Measurements from ENCODE around the gene SBK1.
"Not testable (repeated sequence)": the region's sequence is repeated elsewhere in the genome, so short reads cannot be mapped to it uniquely, and the experiment has no call there.

SBK1 gene

DNA sequence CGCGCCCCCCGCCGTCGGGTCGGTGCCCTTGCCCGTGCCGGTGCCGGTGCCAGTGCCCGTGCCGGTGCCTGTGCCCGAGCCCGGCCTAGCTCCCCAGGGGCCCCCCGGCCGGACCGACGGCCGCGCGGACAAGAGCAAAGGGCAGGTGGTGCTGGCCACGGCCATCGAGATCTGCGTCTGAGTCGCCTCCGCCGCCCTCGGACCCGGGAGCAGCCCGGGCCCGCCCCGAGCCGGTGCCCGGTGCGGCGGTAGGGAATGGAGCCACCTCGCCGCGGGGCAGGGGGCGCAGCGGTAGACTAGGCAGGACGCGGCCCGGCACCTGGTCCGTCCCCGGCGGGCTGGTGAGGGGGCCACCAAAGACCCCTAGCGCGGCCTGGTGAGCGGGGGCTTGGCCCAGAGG lies 28.4 kb downstream of the SBK1 start:
- Histone ChIP-seq H3K4me3 (ENCODE audit: low read length) (no peak overlapping the region), H3K27me3 (ENCODE audit: insufficient read depth, low read length) (no peaks in the 10 kb centered on the region), H3K36me3 (ENCODE audit: insufficient read depth, low read length) (peaks cover 24% of the 10 kb centered on the region), H3K9me3 (ENCODE audit: insufficient read depth, low read depth, low read length) (no peaks in the 10 kb centered on the region), H3K9ac (ENCODE audit: low read depth, low read length) (no peak overlapping the region), H3K27ac (ENCODE audit: low read depth, low read length) (no peak overlapping the region), H3K4me1 (ENCODE audit: insufficient read depth, low read length) (no peaks in the 10 kb centered on the region)
- WGBS: 96% methylated on average over 49 of the region's 49 CpGs

DNA sequence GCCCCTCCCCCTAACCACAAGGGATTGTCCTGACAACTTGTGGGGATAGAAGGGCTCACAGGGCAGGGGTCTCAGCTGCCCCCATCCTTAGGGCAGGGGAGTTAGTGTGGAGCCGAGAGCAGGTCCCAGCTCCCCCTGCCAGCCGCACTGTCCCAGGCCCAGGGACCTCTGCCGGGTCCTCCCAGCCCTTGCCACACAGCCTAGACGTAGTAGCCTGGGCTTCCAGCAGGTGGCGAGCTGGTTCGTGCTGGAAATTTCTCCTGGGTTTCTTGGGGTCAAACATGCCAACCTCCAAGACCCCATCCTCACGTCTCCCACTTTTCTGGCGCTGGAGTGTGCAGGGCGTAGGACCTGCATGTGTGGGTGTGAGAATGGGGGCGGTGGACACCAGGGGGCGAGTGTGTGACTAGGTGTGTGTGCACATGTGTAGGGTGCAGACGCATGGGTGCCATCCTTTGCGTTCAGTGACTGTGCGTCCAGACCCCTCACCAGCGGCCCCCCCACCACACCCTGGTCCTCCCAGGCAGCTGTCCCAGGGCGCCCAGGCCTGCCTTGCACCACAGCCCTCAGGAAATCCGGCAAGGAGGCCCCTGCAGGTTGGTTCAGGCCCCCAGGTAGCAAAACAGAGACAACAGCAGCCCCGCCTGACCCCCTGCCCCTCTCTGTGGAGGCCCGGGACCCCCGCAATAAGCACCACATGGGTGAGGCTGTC lies 29.5 kb downstream of the SBK1 start:
- H3K9me3 ChIP-seq (ENCODE audit: insufficient read depth, low read depth, low read length): no peaks in the 10 kb centered on the region
- WGBS: 79% methylated on average over 20 of the region's 20 CpGs
- peaks cover 24% of the 10 kb centered on the region for H3K36me3 ChIP-seq (ENCODE audit: insufficient read depth, low read length)
- H3K4me1 ChIP-seq (ENCODE audit: insufficient read depth, low read length): no peaks in the 10 kb centered on the region
- no peak overlapping the region for H3K9ac ChIP-seq (ENCODE audit: low read depth, low read length)
- no peak overlapping the region for H3K27ac ChIP-seq (ENCODE audit: low read depth, low read length)
- H3K4me3 ChIP-seq (ENCODE audit: low read length): no peak overlapping the region
- no peaks in the 10 kb centered on the region for H3K27me3 ChIP-seq (ENCODE audit: insufficient read depth, low read length)

DNA sequence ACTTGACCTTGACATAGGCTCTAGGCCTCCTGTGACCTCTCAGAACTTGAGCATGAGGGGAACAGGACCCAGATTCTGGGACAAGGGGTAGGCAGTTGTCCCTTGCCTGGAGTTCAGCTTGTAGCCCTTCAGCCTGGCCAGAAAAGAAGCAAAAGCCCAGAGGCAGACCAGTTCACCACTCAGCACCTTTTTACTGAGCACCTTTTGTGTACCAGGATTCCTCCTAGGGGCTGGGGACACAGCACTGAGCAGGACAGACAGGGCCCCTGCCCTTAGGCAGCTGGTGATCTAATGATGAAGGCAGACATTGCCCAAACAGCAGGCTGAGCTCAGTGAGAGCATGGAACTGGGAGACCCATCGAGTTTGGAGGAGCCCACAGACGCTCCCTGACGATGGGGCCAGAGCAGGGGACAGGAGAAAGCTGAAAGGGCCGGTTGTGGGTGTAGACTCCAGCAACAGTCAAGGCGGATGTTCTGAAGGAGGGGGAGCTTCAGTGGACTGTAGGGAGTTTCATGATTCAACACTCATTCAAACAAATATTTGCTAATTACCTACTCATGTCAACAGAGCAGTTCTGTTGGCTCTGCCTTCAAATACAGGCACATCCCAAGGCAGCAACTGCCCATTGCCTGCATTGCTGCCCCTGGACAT lies 32.0 kb downstream of the SBK1 start:
- H3K4me3 ChIP-seq (ENCODE audit: low read length): no peak overlapping the region
- H3K4me1 ChIP-seq (ENCODE audit: insufficient read depth, low read length): no peaks in the 10 kb centered on the region
- no peak overlapping the region for H3K27ac ChIP-seq (ENCODE audit: low read depth, low read length)
- H3K9me3 ChIP-seq (ENCODE audit: insufficient read depth, low read depth, low read length): no peaks in the 10 kb centered on the region
- no peaks in the 10 kb centered on the region for H3K27me3 ChIP-seq (ENCODE audit: insufficient read depth, low read length)
- peaks cover 7% of the 10 kb centered on the region for H3K36me3 ChIP-seq (ENCODE audit: insufficient read depth, low read length)
- 87% methylated on average over 5 of the region's 5 CpGs for WGBS
- no peak overlapping the region for H3K9ac ChIP-seq (ENCODE audit: low read depth, low read length)

DNA sequence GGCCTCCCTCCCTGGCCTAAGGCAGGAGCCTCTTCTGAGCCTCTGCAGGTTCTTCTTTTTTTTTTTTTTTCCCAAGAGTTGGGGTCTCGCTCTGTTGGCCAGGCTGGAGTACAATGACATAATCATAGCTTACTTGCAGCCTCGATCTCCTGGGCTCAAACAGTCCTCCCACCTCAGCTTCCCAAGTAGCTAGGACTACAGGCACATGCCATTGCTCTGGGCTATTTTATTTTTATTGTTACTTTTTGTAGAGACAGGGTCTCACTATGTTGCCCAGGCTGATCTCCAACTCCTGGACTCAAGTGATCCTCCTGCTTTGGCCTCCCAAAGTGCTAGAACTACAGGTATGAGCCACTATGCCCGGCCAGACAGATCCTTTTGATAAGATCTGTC lies 32.6 kb downstream of the SBK1 start:
- H3K4me1 ChIP-seq (ENCODE audit: insufficient read depth, low read length): no peaks in the 10 kb centered on the region
- H3K9me3 ChIP-seq (ENCODE audit: insufficient read depth, low read depth, low read length): no peaks in the 10 kb centered on the region
- H3K27me3 ChIP-seq (ENCODE audit: insufficient read depth, low read length): no peaks in the 10 kb centered on the region
- 88% methylated on average over 3 of the region's 3 CpGs for WGBS
- H3K36me3 ChIP-seq (ENCODE audit: insufficient read depth, low read length): 0 out of 2 replicates have a peak, but pooled peaks cover 2% of the 10 kb centered on the region
- H3K9ac ChIP-seq (ENCODE audit: low read depth, low read length): no peak overlapping the region
- H3K27ac ChIP-seq (ENCODE audit: low read depth, low read length): no peak overlapping the region
- no peak overlapping the region for H3K4me3 ChIP-seq (ENCODE audit: low read length)

DNA sequence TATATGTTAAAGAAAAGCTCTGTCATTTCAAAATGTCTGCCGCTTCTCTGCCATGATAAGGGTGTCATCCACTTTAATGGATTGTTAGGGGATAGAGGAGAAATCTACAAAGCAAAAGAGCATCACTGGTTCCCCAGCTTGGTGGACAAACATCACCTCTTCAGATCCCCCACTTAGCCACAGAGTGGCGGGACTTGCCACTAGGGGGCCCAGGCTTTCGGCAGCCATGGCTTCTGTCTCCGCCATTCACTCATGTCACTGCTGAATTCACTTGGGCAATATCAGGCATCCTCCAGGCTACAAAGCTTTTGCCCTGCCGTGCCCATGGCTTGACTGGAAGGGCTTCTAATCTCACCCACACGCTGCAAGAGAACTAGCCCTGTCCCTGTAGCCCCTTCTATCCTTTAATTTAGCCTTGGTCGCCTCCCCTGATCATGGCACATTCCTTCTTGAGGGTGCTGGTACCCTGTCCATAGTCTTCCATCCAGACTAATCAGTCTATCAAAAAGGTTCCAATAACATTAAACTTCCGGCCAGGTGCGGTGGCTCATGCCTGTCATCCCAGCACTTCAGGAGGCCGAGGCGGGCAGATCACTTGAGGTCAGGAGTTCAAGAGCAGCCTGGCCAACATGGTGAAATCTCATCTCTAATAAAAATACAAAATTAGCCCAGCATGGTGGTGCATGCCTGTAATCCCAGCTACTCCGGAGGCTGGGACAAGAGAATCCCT lies 34.7 kb downstream of the SBK1 start:
- Histone ChIP-seq H3K9ac (ENCODE audit: low read depth, low read length) (no peak overlapping the region), H3K9me3 (ENCODE audit: insufficient read depth, low read depth, low read length) (no peaks in the 10 kb centered on the region), H3K4me1 (ENCODE audit: insufficient read depth, low read length) (no peaks in the 10 kb centered on the region), H3K36me3 (ENCODE audit: insufficient read depth, low read length) (no peaks in the 10 kb centered on the region), H3K27me3 (ENCODE audit: insufficient read depth, low read length) (no peaks in the 10 kb centered on the region), H3K4me3 (ENCODE audit: low read length) (no peak overlapping the region), H3K27ac (ENCODE audit: low read depth, low read length) (no peak overlapping the region)
- 60% methylated on average over 12 of the region's 12 CpGs for WGBS

DNA sequence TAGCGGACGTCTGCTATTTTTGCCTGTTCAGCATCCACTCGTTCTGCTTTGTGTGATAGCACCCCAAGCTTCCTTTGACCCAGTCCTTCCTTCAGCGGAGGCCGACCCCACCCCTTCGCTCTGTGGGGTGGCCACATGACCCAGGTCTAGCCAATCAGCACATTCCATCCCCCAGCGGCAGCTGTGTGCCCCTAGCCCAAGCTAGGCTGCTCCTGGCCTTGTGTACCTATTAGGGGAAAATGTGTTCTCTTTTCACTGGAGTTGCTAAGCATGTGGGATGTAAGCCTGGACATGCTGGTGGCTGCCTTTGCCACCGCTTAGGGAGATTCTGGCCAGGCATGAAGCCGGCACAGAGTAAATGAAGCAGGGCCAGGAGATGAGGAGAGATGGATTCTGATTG lies 37.9 kb downstream of the SBK1 start:
- H3K4me1 ChIP-seq (ENCODE audit: insufficient read depth, low read length); H3K27me3 ChIP-seq (ENCODE audit: insufficient read depth, low read length); H3K27ac ChIP-seq (ENCODE audit: low read depth, low read length); H3K36me3 ChIP-seq (ENCODE audit: insufficient read depth, low read length); H3K4me3 ChIP-seq (ENCODE audit: low read length); H3K9me3 ChIP-seq (ENCODE audit: insufficient read depth, low read depth, low read length); H3K9ac ChIP-seq (ENCODE audit: low read depth, low read length): not testable (repeated sequence)
- WGBS: 38% methylated on average over 5 of the region's 9 CpGs

DNA sequence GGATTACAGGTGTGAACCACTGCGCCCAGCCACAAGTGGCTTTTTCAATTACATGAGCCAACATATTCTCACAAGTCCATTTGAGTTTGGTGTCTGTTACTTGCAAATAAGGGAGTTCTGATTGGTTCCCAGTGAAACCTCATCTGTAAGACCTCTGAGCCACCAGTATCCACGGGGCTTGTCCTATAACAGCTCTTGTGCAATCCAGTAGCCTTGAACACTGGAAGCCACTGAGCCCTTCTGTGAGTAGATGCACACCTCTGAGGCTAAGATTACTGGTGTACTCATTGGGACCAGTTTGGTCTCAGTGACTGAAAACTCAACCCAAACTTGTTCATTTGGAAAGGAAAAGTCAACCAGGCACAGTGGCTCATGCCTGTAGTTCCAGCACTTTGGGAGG lies 38.7 kb downstream of the SBK1 start:
- H3K4me1 ChIP-seq (ENCODE audit: insufficient read depth, low read length); H3K9me3 ChIP-seq (ENCODE audit: insufficient read depth, low read depth, low read length): not testable (repeated sequence)
- 91% methylated on average over 2 of the region's 2 CpGs for WGBS

DNA sequence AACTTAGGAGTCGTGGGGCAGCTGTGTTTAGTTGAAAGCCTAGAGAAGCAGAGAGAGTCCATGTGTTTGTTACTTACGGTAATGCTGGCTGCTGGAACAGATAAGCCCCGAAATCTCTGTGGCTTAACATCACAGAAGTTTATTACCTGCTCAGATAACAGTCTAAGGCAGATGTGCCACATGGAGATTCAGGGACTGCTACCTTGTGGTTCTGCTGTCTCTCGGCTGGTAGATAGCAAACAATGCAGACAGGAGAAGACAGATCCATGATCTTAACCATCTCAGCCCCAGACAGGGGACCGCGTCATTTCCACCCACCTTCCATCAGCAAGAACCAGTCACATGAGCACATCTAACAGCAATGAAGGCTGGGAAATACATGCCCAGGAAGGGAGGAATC lies 40.3 kb downstream of the SBK1 start:
- H3K4me3 ChIP-seq (ENCODE audit: low read length); H3K36me3 ChIP-seq (ENCODE audit: insufficient read depth, low read length); H3K27me3 ChIP-seq (ENCODE audit: insufficient read depth, low read length); H3K4me1 ChIP-seq (ENCODE audit: insufficient read depth, low read length); H3K27ac ChIP-seq (ENCODE audit: low read depth, low read length); H3K9ac ChIP-seq (ENCODE audit: low read depth, low read length); H3K9me3 ChIP-seq (ENCODE audit: insufficient read depth, low read depth, low read length): not testable (repeated sequence)
- WGBS: 83% methylated on average over 3 of the region's 6 CpGs

More for the DNA sequence above, 38.7 kb downstream of the SBK1 start:
- not testable (repeated sequence) for H3K36me3 ChIP-seq (ENCODE audit: insufficient read depth, low read length); H3K4me3 ChIP-seq (ENCODE audit: low read length); H3K9ac ChIP-seq (ENCODE audit: low read depth, low read length); H3K27me3 ChIP-seq (ENCODE audit: insufficient read depth, low read length); H3K27ac ChIP-seq (ENCODE audit: low read depth, low read length)

DNA sequence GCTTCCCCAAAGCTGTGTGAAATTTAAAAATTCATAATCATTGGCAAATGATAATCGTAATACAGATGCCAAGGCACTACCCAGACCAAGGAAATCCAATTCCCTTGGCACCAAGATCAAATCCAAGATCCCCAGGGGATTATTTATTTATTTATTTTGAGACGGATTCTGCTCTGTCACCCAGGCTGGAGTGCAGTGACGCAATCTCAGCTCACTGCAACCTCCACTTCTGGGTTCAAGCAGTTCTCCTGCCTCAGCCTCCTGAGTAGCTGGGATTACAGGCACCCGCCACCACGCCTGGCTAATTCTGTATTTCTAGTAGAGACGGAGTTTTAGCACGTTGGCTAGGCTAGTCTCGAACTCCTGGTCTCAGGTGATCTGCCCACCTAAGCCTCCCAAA lies 43.4 kb downstream of the SBK1 start:
- H3K27me3 ChIP-seq (ENCODE audit: insufficient read depth, low read length); H3K27ac ChIP-seq (ENCODE audit: low read depth, low read length): not testable (repeated sequence)
- WGBS: 85% methylated on average over 6 of the region's 8 CpGs

DNA sequence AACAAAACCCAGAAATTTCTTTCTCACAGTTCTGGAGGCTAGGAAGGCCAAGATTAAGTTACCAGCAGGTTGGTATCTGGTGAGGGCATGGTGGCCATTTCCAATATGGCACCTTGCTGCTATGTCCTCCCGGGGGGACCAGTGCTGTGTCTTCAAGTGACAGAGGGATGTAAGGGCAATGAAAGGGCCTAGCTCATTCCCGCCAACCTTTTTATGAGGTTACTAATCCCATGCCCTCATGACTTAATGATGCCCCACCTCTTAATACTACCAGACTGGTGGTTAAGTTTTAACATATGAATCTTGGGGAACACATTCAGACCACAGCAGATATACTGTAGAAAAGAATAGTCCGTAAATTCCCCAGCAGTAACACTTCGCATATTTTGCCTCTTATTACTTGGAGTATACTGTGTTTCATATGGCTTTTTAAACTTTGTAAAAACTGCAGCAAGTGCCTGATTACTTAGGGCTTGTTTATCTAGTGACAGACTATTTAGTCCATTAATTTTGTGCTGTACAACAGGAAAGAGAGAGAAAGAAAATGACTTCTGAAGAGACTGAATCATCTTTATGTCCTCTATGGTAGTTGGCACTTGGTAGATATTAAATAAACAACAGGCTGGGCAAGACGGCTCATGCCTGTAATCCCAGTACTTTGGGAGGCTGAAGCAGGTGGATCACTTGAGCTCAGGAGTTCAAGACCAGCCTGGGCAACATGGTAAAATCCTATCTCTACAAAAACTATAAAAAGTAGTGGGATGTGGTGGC lies 44.8 kb downstream of the SBK1 start:
- H3K9ac ChIP-seq (ENCODE audit: low read depth, low read length); H3K9me3 ChIP-seq (ENCODE audit: insufficient read depth, low read depth, low read length); H3K4me3 ChIP-seq (ENCODE audit: low read length); H3K27ac ChIP-seq (ENCODE audit: low read depth, low read length); H3K4me1 ChIP-seq (ENCODE audit: insufficient read depth, low read length); H3K36me3 ChIP-seq (ENCODE audit: insufficient read depth, low read length); H3K27me3 ChIP-seq (ENCODE audit: insufficient read depth, low read length): not testable (repeated sequence)
- WGBS: 97% methylated on average over 3 of the region's 5 CpGs

More for the DNA sequence above, 43.4 kb downstream of the SBK1 start:
- not testable (repeated sequence) for H3K4me1 ChIP-seq (ENCODE audit: insufficient read depth, low read length); H3K4me3 ChIP-seq (ENCODE audit: low read length); H3K9me3 ChIP-seq (ENCODE audit: insufficient read depth, low read depth, low read length); H3K36me3 ChIP-seq (ENCODE audit: insufficient read depth, low read length); H3K9ac ChIP-seq (ENCODE audit: low read depth, low read length)

DNA sequence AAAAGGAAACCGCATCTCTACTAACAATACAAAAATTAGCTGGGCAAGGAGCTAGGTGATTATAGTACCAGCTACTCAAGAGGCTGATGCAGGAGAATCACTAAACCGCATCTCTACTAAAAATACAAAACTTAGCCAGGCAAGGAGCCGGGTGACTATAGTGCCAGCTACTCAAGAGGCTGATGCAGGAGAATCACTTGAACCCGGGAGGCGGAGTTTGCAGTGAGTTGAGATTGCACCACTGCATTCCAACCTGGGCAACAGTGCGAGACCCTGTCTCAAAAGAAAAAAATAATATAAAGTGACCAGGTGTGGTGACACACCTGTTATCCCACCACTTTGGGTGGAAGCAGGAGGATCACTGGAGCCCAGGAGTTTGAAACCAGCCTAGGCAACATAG lies 45.9 kb downstream of the SBK1 start:
- H3K27ac ChIP-seq (ENCODE audit: low read depth, low read length); H3K36me3 ChIP-seq (ENCODE audit: insufficient read depth, low read length); H3K27me3 ChIP-seq (ENCODE audit: insufficient read depth, low read length); H3K4me3 ChIP-seq (ENCODE audit: low read length); H3K9ac ChIP-seq (ENCODE audit: low read depth, low read length); H3K9me3 ChIP-seq (ENCODE audit: insufficient read depth, low read depth, low read length); H3K4me1 ChIP-seq (ENCODE audit: insufficient read depth, low read length): not testable (repeated sequence)
- WGBS: 87% methylated on average over 3 of the region's 6 CpGs

Measured in HUES64 (cell line).